AG10803 (cell line): Measurements from ENCODE around the gene USP48.

Source experiments
- DNase-seq: peaks from one replicate; pipeline ENCODE4 v3.0.0; 2010; ENCODE audit warnings: low read depth
- H3K4me3 ChIP-seq: 2 replicates; pipeline ENCODE4 v1.5.1; 2011; ENCODE audit warnings: mild to moderate bottlenecking, low read length, control low read depth
- CTCF ChIP-seq: conservative IDR thresholded peaks from 2 replicates; pipeline ENCODE4 v1.5.1; 2011; ENCODE audit warnings: mild to moderate bottlenecking, low read length, control low read depth, inconsistent platforms

USP48 gene

DNA sequence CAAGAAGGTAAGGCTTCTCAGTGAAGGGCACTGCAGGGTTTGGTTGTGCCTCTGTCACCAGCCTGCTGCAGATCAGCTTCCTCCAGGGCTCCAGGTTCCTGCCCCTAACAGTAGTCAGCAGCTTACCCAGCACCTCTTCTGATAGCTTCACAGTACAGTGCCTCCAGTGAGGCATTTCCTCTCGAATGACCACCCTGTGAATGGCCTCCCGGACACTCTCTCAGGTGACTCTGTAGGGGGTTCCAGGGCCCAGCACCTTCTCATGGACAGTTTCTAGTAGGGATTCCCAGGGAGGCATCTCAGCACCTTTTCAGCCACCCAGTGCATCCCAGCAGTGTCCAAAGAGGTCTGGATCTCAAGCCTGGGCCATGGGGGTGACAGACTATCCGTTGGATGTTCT, 28.4 kb downstream of the USP48 start:
- TF ChIP-seq CTCF = no peak
- DNase-seq = no peak
- H3K4me3 ChIP-seq = no peak overlapping the region

GRCh38 chr1:21752186-21752585, 30.8 kb downstream of the USP48 start:
- H3K4me3 ChIP-seq = no peak overlapping the region
- DNase-seq = no peak
- TF ChIP-seq CTCF = no peak

- DNase-seq = no peak
- no peak for TF ChIP-seq CTCF
- no peak overlapping the region for H3K4me3 ChIP-seq
Observed at GRCh38 chr1:21751281-21751680, 31.7 kb downstream of the USP48 start.

DNA sequence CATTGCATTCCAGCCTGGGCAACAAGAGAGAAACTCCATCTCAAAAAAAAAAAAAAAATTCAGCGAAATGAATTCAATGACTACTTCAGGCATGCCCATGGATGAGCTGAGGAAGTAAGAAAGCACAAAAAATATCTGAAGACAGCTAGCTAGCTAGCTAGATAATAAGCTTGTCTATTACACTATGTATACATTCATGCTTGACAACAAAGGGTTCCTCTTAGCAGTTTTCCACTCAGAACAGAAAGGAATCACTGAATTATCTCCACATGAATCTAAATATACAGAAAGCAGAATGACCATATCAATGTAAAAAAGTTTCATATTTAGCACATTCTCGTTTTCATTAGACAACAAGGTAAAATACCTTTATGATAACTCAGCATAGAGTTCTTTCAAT, 32.1 kb downstream of the USP48 start:
- TF ChIP-seq CTCF = no peak
- DNase-seq = no peak
- no peak overlapping the region for H3K4me3 ChIP-seq

DNA sequence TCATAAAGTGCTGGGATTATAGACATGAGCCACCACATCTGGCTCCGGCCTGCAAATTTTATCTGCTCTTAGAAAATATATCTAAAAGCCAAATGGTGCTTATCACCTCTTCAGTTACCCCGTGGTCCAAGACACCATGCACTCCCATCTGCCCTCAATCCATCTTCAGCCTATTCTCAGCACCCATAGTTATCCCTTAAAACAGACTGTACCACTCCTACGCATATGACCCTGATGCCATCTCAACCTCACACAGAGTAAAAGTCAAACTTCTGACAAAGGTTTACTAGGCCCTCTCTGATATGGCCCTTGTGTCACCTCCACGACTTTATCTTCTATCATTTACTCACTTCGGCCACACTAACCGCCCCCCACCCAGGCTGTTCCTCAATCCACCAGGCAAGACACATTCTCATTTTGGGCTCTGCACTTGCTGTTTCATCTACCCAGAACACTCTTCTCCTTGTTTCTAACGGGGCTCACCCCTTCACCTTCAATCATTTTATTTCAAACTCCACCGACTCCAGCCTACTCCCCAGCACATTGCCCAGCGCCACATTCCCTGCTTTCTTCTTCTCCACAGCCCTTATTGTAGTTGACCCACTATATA, 33.0 kb downstream of the USP48 start:
- no peak for TF ChIP-seq CTCF

GRCh38 chr1:21749109-21749508, 33.8 kb downstream of the USP48 start:
- no peak for TF ChIP-seq CTCF
- DNase-seq = no peak

More for the DNA sequence above, 33.0 kb downstream of the USP48 start:
- DNase-seq = no peak
- no peak overlapping the region for H3K4me3 ChIP-seq

GRCh38 chr1:21743476-21743875, 39.5 kb downstream of the USP48 start:
- DNase-seq = no peak
- TF ChIP-seq CTCF = no peak
- no peak overlapping the region for H3K4me3 ChIP-seq

More at GRCh38 chr1:21749109-21749508, 33.8 kb downstream of the USP48 start:
- no peak overlapping the region for H3K4me3 ChIP-seq
